HepG2 (cell line): ENCODE results near the gene IER5L. TPM values are rescaled to one million over a fixed set of nuclear protein-coding genes. Genes with fewer than 3 reads are reported as not detected.

ENCODE experiments used
- FOSL1 ChIP-seq: sonication (generic); formaldehyde crosslinking; IDR thresholded peaks from 2 replicates; pipeline ENCODE4 v1.9.0; 2021; ENCODE audit warnings: missing genetic modification reagents, borderline replicate concordance
- HOXA3 ChIP-seq: sonication (generic); formaldehyde crosslinking; IDR thresholded peaks from 2 replicates; pipeline ENCODE4 v1.5.0; 2020; ENCODE audit warnings: missing genetic modification reagents
- IRF2 ChIP-seq: IDR thresholded peaks from 2 replicates; pipeline ENCODE4 v1.6.1; 2018; ENCODE audit warnings: missing genetic modification reagents, missing compliant biosample characterization
- MAZ ChIP-seq, 2 experiments: sonication (generic) in 1 of 2; formaldehyde crosslinking in 1 of 2; IDR thresholded peaks; 2 replicates each; pipeline versions ENCODE4 v1.5.0 to v1.6.1; 2012 to 2020; ENCODE audit warnings: low read depth in 2 of 2, mild to moderate bottlenecking in 2 of 2, borderline replicate concordance in 1 of 2, improper control_type of control experiment in 1 of 2, low read length in 1 of 2, missing genetic modification reagents in 1 of 2, moderate library complexity in 1 of 2
- MYNN ChIP-seq: sonication (generic); formaldehyde crosslinking; IDR thresholded peaks from 2 replicates; pipeline ENCODE4 v1.4.0; 2020; ENCODE audit warnings: mild to moderate bottlenecking, low read depth, missing genetic modification reagents
- NFAT5 ChIP-seq: sonication (generic); formaldehyde crosslinking; IDR thresholded peaks from 2 replicates; pipeline ENCODE4 v1.4.0; 2020; ENCODE audit warnings: missing genetic modification reagents
- PHF20 ChIP-seq: sonication (generic); formaldehyde crosslinking; IDR thresholded peaks from 2 replicates; pipeline ENCODE4 v1.5.0; 2020; ENCODE audit warnings: mild to moderate bottlenecking, missing genetic modification reagents
- PHF21A ChIP-seq: sonication (generic); formaldehyde crosslinking; IDR thresholded peaks from 2 replicates; pipeline ENCODE4 v1.5.0; 2020; ENCODE audit warnings: mild to moderate bottlenecking, missing genetic modification reagents
- POLR2AphosphoS5 ChIP-seq: IDR thresholded peaks from 2 replicates; pipeline ENCODE4 v1.6.1; 2012; ENCODE audit warnings: low read depth, low read length
- RARA ChIP-seq: IDR thresholded peaks from 2 replicates; pipeline ENCODE4 v1.6.1; 2016; ENCODE audit warnings: missing genetic modification reagents, missing compliant biosample characterization
- RBM22 ChIP-seq: fragments of 200-400 bp; formaldehyde crosslinking; optimal IDR thresholded peaks from 2 replicates; pipeline ENCODE3; 2017; ENCODE audit warnings: mild to moderate bottlenecking, low read length, moderate library complexity
- STAG1 ChIP-seq: sonication (generic); formaldehyde crosslinking; IDR thresholded peaks from 2 replicates; pipeline ENCODE4 v1.4.0; 2020; ENCODE audit warnings: missing genetic modification reagents
- TAF1 ChIP-seq: sonication (generic); formaldehyde crosslinking; IDR thresholded peaks from 2 replicates; pipeline ENCODE4 v1.4.0; 2020; ENCODE audit warnings: missing genetic modification reagents
- YY1 ChIP-seq: IDR thresholded peaks from 2 replicates; pipeline ENCODE4 v1.6.1; 2011; ENCODE audit warnings: low read length, low read depth, moderate library complexity, mild to moderate bottlenecking; ENCODE audit not compliant: insufficient read depth, insufficient replicate concordance
- ZBTB10 ChIP-seq: sonication (generic); formaldehyde crosslinking; IDR thresholded peaks from 2 replicates; pipeline ENCODE4 v1.4.0; 2020; ENCODE audit warnings: missing genetic modification reagents, borderline replicate concordance
- ZC3H13 ChIP-seq: sonication (generic); formaldehyde crosslinking; IDR thresholded peaks from 2 replicates; pipeline ENCODE4 v1.8.1; 2023; ENCODE audit warnings: mild to moderate bottlenecking, missing genetic modification reagents, moderate library complexity
- ZNF281 ChIP-seq: sonication (generic); formaldehyde crosslinking; IDR thresholded peaks from 2 replicates; pipeline ENCODE4 v1.4.0; 2020; ENCODE audit warnings: missing genetic modification reagents, borderline replicate concordance
- ZNF484 ChIP-seq: sonication (generic); formaldehyde crosslinking; IDR thresholded peaks from 2 replicates; pipeline ENCODE4 v1.5.1; 2020; ENCODE audit warnings: mild to moderate bottlenecking, low read depth, missing genetic modification reagents, borderline replicate concordance
- ZNF768 ChIP-seq: sonication (generic); formaldehyde crosslinking; IDR thresholded peaks from 2 replicates; pipeline ENCODE4 v1.4.0; 2020; ENCODE audit warnings: missing genetic modification reagents
- ZNF792 ChIP-seq: IDR thresholded peaks from 2 replicates; pipeline ENCODE4 v1.6.1; 2016
- polyA plus RNA-seq, 8 experiments: library from polyadenylated mRNA; depleted of rRNA in 3 of 8; stranded (reverse) in 7 of 8; unstranded in 1 of 8; fragments of >200 nt; fragmentation: Illumina TruSeq in 4 of 8; extraction: Trizol in 4 of 8; gene quantifications; 2 replicates each; pipeline versions ENCODE4 v1.2.1 to v1.2.3, GENCODE V29; 2011 to 2016; ENCODE audit warnings: low read depth in 4 of 8, missing spikeins in 1 of 8, mixed read lengths in 1 of 8; ENCODE audit not compliant: insufficient read depth in 1 of 8
- total RNA-seq, 5 experiments: library from RNA; depleted of rRNA; stranded (reverse); fragments of >200 nt; fragmentation: Illumina TruSeq; extraction: Trizol; gene quantifications; 2 replicates each; pipeline ENCODE4 v1.2.3, GENCODE V29; 2016; ENCODE audit warnings: low read depth in 1 of 5

IER5L gene
- total and polyA plus RNA-seq, 2 of the 13 experiments (the other 11 are each of a cell fraction or from before 2014, with no cell fraction given), result 1.8 to 3.3 TPM

- TF ChIP-seq PHF21A (CRISPR knock-in tag) (peak; percentile 11; the same call in 1 of the 2 replicates), ZC3H13 (no peak), TAF1 (CRISPR knock-in tag) (peak; percentile 66; the same call in 1 of the 2 replicates), RBM22 (peak; percentile 44), ZNF484 (CRISPR knock-in tag) (no peak), YY1 (peak; percentile 92), POLR2AphosphoS5 (peak; percentile 80), NFAT5 (CRISPR knock-in tag) (no peak), STAG1 (CRISPR knock-in tag) (peak; percentile 8; the same call in 1 of the 2 replicates), ZNF792 (no peak), RARA (CRISPR knock-in tag) (peak; percentile 14; the same call in 1 of the 2 replicates), IRF2 (CRISPR knock-in tag) (peak; percentile 21; the same call in 1 of the 2 replicates), ZNF281 (CRISPR knock-in tag) (peak; percentile 97), ZBTB10 (CRISPR knock-in tag) (0 out of 2 replicates have a peak, but pooled peaks have one; percentile 40), MAZ (IDR thresholded peaks at IDR 0.05; ENCODE audit: borderline replicate concordance, low read depth, low read length) (peak; percentile 76; the same call in 1 of the 2 replicates), MAZ (CRISPR knock-in tag; IDR thresholded peaks at IDR 0.05; ENCODE audit: low read depth) (no peak; the same call in 1 of the 2 replicates), MYNN (no peak), ZNF768 (CRISPR knock-in tag) (no peak), PHF20 (CRISPR knock-in tag) (0 out of 2 replicates have a peak, but pooled peaks have one; percentile 28), HOXA3 (peak; percentile 77; the same call in 1 of the 2 replicates), FOSL1 (0 out of 2 replicates have a peak, but pooled peaks have one; percentile 22)
Observed at GRCh38 chr9:129139993-129140396, 38.1 kb downstream of the IER5L start (continued).
